HG02678 (cell line): ENCODE measurements around the gene CES2.
"Not testable (repeated sequence)": the region's sequence is repeated elsewhere in the genome, so short reads cannot be mapped to it uniquely, and the experiment has no call there.

ENCODE experiments used
- ATAC-seq: cut with Tn5 transposase; IDR thresholded peaks from one replicate; pipeline ENCODE4 v1.9.1; 2021; ENCODE audit warnings: mild to moderate bottlenecking, moderate library complexity; ENCODE audit not compliant: unreplicated experiment

The CES2 gene

GRCh38 chr16:66975302-66975893 lies 40.1 kb downstream of the CES2 start:
- no peak for ATAC-seq

- ATAC-seq, result no peak
These were observed 41.4 kb downstream of the CES2 start for GRCh38 chr16:66976746-66977145.

- peak; percentile 77 for ATAC-seq
These were observed 42.2 kb downstream of the CES2 start for GRCh38 chr16:66977341-66978113.

DNA sequence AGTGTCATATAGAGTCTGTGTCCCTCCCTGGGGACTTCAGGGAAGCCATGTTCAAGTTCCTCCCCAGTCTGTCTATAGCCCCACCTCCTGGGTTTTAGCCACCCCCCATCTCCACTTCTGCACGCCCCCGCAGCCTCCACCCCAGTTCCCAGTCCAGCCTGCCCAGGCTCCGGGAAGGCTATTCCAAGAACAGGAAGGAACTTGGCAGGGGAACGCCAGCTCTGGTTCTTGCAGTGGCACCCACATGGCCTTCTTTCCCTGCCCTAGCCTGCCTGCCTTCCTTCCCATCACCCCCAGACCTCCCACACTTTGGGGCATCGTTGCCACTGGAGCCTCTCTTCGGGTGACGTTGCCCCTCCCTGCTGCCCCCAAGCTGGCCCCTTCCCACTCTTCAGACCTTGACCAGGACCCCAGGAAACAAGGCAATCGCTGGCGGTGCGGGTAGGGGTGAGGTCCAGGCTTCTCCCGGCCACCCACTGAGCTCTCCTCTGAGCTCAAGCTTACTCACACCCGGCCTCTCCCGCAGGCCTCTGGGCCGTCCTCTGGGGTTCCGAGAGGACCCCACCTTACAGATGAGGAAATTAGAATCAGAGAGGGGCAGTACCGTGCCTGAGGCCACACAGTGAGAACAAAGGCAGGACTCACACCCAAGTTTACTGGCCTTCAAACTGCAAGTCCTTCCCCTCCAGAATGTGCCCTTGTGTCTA lies 43.8 kb downstream of the CES2 start:
- no peak for ATAC-seq

GRCh38 chr16:66983033-66983432 lies 47.7 kb downstream of the CES2 start:
- ATAC-seq, result no peak

DNA sequence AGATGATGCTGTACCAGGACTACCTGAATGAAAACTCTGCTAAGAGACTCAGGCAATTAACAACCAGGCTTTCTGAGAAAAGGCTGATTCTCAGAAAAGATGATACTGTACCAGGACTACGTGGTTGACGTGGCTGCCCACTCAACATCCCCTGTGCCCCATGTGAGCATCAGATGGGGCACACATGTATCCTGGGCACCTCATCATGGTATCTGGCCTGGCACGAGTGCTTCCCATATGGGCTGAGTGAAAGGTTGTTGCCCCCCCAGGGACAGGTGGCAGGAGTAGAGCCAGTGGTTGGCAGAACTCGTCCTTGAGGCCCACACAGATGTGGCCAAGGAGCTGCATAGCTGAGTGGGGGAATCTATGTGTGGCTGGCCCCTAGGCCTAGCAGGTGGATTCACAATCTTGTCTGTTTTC lies 49.6 kb downstream of the CES2 start:
- no peak for ATAC-seq

DNA sequence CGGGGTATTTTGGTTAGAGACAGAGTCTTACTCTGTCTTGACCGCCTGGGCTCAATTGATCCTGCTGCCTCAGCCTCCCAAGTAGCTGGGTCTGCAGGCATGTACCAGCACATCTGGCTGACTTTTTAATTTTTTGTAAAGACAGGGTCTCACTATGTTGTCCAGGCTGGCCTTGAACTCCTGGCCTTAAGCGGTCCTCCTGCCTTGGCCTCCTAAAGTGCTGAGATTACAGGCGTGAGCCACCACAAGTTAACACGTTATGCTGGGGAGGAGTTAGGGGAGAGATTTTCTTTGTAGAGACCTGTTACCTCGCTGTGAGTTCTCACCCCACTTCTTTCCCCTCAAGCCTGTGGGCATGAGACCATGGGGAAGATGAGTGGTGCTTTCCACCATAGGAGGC lies 51.2 kb downstream of the CES2 start:
- no peak for ATAC-seq

DNA sequence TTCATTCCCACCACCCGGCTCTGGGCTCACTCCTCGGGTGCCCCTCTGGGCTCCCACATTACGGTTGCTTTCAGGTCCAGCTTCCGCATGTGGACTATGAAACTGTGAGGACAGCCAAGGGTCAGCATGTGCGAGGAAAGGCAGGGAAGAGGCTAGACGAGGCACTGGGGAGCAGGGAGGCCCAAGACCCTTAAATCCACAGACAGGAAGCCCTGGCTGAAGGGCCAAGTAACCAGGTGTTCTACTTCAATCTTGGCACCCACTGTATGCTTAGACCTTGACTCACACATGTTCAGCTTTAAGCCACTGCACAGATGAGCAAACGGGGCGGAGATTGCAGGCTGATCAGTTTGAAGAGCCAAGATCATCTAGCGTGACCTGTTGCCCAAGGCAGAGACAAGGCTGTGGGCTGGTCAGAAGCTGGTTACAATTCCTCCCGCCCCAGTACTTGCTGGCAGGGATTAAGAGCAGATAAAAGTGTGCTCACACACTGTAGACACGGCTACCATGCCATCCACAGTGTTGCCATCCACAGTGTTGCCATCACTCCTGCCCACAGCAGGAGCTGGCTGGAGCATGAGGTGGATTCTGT lies 53.0 kb downstream of the CES2 start, which contains the start of gene CES4A:
Gene CES4A, plus strand, starts transcription at position 393 of the 592 bp plus-strand sequence. Its CDS starts 184 bp downstream, at position 577.
- ATAC-seq, result no peak

DNA sequence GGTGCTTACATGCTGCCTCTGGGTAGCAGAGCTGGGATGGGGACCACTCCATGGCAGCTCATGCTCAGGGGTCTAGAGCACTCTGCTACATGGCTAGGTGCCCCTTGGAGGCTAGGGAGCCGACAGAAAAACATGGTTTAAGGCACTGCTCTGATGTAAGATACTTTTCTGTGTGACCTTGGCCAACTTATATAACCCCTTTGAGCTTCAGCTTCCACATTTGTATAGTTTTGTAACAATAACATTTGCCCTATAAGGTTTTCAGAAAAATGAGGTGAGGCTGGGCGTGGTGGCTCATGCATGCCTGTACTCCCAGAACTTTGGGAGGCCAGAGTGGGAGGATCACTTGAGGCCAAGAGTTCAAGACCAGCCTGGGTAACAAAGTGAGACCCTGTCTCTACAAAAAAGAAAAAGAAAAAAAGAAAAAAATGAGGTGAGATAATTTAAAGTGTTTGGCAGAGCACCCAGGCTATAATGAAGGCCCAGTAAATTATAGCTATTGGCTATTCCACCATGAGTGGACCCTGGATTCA lies 56.3 kb downstream of the CES2 start:
- ATAC-seq, result no peak

DNA sequence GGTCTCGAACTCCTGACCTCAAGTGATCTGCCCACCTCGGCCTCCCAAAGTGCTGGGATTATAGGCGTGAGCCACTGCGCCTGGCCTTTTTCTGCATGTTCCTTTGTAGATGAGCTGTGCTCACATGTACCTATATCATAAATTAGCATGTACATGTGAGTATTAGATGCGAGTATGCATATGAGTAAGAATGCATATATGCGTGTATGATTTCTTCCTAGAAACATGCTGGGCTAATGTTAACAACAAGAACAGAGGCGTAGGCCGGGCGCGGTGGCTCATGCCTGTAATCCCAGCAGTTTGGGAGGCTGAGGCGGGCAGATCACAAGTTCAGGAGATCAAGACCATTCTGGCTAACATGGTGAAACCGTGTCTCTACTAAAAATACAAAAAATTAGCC lies 58.2 kb downstream of the CES2 start:
- ATAC-seq, result not testable (repeated sequence)
